ENCODE measurements around the gene DLGAP4.
"Not testable (repeated sequence)": the region's sequence is repeated elsewhere in the genome, so short reads cannot be mapped to it uniquely, and the experiment has no call there.

DLGAP4 gene

GRCh38 chr20:36541227-36541767, 235.2 kb downstream of the DLGAP4 start, which contains the start of gene MYL9:
Gene MYL9 (plus strand): TSS chr20:36541519. CDS start chr20:36544885, 3,366 bp downstream.
- DNase-seq (ENCODE audit: low read depth), result no peak

GRCh38 chr20:36541768-36542488, 235.8 kb downstream of the DLGAP4 start:
- DNase-seq (ENCODE audit: low read depth), result no peak

- DNase-seq (ENCODE audit: low read depth), result no peak
Measured at GRCh38 chr20:36542516-36543183, 236.5 kb downstream of the DLGAP4 start.

- no peak for DNase-seq (ENCODE audit: low read depth)
Measured at GRCh38 chr20:36543184-36544133, 237.3 kb downstream of the DLGAP4 start.

- no peak for DNase-seq (ENCODE audit: low read depth)
Measured at GRCh38 chr20:36544134-36545018, 238.2 kb downstream of the DLGAP4 start.

- DNase-seq (ENCODE audit: low read depth), result no peak
Measured at GRCh38 chr20:36546111-36546736, 240.1 kb downstream of the DLGAP4 start.

GRCh38 chr20:36547186-36548005, 241.3 kb downstream of the DLGAP4 start:
- no peak for DNase-seq (ENCODE audit: low read depth)

GRCh38 chr20:36548006-36548315, 241.8 kb downstream of the DLGAP4 start:
- no peak for DNase-seq (ENCODE audit: low read depth)

GRCh38 chr20:36548704-36549627, 242.8 kb downstream of the DLGAP4 start:
- no peak for DNase-seq (ENCODE audit: low read depth)

- no peak for DNase-seq (ENCODE audit: low read depth)
Measured at GRCh38 chr20:36549628-36549941, 243.4 kb downstream of the DLGAP4 start.

GRCh38 chr20:36549942-36550789, 244.0 kb downstream of the DLGAP4 start:
- no peak for DNase-seq (ENCODE audit: low read depth)

- DNase-seq (ENCODE audit: low read depth), result no peak
Measured at GRCh38 chr20:36550790-36551299, 244.7 kb downstream of the DLGAP4 start.

GRCh38 chr20:36555248-36555647, 249.1 kb downstream of the DLGAP4 start:
- no peak for DNase-seq (ENCODE audit: low read depth)

GRCh38 chr20:36562724-36563123, 256.6 kb downstream of the DLGAP4 start:
- no peak for DNase-seq (ENCODE audit: low read depth)

- DNase-seq (ENCODE audit: low read depth), result no peak
Measured at GRCh38 chr20:36563374-36563773, 257.2 kb downstream of the DLGAP4 start.

- not testable (repeated sequence) for DNase-seq (ENCODE audit: low read depth)
Measured at GRCh38 chr20:36564078-36564725, 258.1 kb downstream of the DLGAP4 start.

- DNase-seq (ENCODE audit: low read depth), result not testable (repeated sequence)
Measured at GRCh38 chr20:36564726-36565121, 258.6 kb downstream of the DLGAP4 start.
